SK-N-MC (cell line): ENCODE measurements around the gene ADGRG7.

ENCODE experiments used
- DNase-seq: peaks from one replicate; pipeline ENCODE4 v3.0.0-alpha.2; 2011; ENCODE audit warnings: low read depth, low spot score
- H3K27ac ChIP-seq: fragments of 200-600 bp; sonication (generic); 2 replicates; pipeline ENCODE4 v1.5.1; 2016; ENCODE audit warnings: mixed run types
- H3K36me3 ChIP-seq: fragments of 200-600 bp; sonication (generic); 2 replicates; pipeline ENCODE4 v1.6.1; 2017; ENCODE audit warnings: antibody characterized with exemption, low read length, mixed read lengths; ENCODE audit not compliant: insufficient read depth
- H3K4me3 ChIP-seq: fragments of 200-600 bp; sonication (generic); 2 replicates; pipeline ENCODE4 v1.5.1; 2016
- H3K9ac ChIP-seq: fragments of 200-600 bp; sonication (generic); 2 replicates; pipeline ENCODE4 v1.8.0; 2017; ENCODE audit warnings: mixed run types, mixed read lengths; ENCODE audit not compliant: insufficient read length
- H3K9me3 ChIP-seq: fragments of 200-600 bp; sonication (generic); 2 replicates; pipeline ENCODE4 v1.6.1; 2017; ENCODE audit warnings: low read depth, mild to moderate bottlenecking, antibody characterized with exemption, low read length, moderate library complexity, mixed read lengths
- EZH2 ChIP-seq: fragments of 200-600 bp; sonication (generic); IDR thresholded peaks from one replicate; pipeline ENCODE4 v1.6.1; 2017; ENCODE audit warnings: antibody characterized with exemption
- FOXP2 ChIP-seq: optimal IDR thresholded peaks from 2 replicates; pipeline ENCODE3; 2011; ENCODE audit warnings: mild to moderate bottlenecking, moderate library complexity; ENCODE audit not compliant: insufficient read depth; ENCODE audit errors: extremely low read length, control extremely low read depth
- POLR2AphosphoS5 ChIP-seq: IDR thresholded peaks from 2 replicates; pipeline ENCODE4 v1.6.1; 2012; ENCODE audit warnings: mild to moderate bottlenecking, low read depth, low read length, borderline replicate concordance

The ADGRG7 gene

DNA sequence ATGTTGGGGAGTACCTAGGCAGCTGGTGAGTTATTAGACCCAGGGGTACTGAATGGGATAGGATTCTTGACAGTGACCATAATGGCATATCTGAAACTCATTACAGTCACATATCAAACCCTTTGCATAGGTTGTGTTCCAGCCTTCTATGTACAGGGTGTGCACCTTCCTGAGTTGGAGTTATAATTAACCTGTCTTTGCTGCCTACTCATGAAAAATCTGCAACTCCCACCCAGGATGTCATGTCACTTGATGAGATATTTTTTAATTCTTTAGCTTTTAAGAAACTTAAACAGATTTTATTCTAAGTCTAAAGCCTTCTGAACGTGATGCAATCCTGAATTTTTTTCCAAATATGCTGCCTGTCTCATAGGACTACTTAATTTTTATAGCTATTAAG is 21.1 kb upstream of the ADGRG7 start:
- Histone ChIP-seq H3K4me3 (no peak overlapping the region), H3K9me3 (no peaks in the 10 kb centered on the region; the same call in 1 of the 2 replicates), H3K9ac (no peak overlapping the region), H3K27ac (no peak overlapping the region), H3K36me3 (no peaks in the 10 kb centered on the region)
- DNase-seq, result no peak
- TF ChIP-seq POLR2AphosphoS5, result no peak
- no peak for TF ChIP-seq EZH2
- TF ChIP-seq FOXP2, result no peak

- DNase-seq, result peak; percentile 76
- Histone ChIP-seq H3K9ac (no peak overlapping the region), H3K4me3 (peak overlapping the region; percentile 64), H3K27ac (no peak overlapping the region), H3K9me3 (no peaks in the 10 kb centered on the region), H3K36me3 (no peaks in the 10 kb centered on the region)
- TF ChIP-seq FOXP2 (no peak), EZH2 (no peak), POLR2AphosphoS5 (no peak)
These were observed 19.1 kb upstream of the ADGRG7 start for GRCh38 chr3:100590114-100590839.

GRCh38 chr3:100590840-100591147 is 18.6 kb upstream of the ADGRG7 start:
- H3K27ac ChIP-seq, result no peak overlapping the region
- no peak for DNase-seq
- H3K4me3 ChIP-seq, result no peak overlapping the region
- H3K9ac ChIP-seq, result no peak overlapping the region
- TF ChIP-seq FOXP2 (no peak), EZH2 (no peak), POLR2AphosphoS5 (no peak)
- H3K36me3 ChIP-seq, result no peaks in the 10 kb centered on the region
- no peaks in the 10 kb centered on the region for H3K9me3 ChIP-seq

- H3K9ac ChIP-seq, result no peak overlapping the region
- no peak overlapping the region for H3K4me3 ChIP-seq
- H3K27ac ChIP-seq, result peak overlapping the region; percentile 35; the same call in 1 of the 2 replicates
- no peaks in the 10 kb centered on the region for H3K9me3 ChIP-seq
- TF ChIP-seq FOXP2 (no peak), EZH2 (no peak), POLR2AphosphoS5 (no peak)
- H3K36me3 ChIP-seq, result no peaks in the 10 kb centered on the region
- no peak for DNase-seq
These were observed 18.0 kb upstream of the ADGRG7 start for GRCh38 chr3:100591411-100591810.

DNA sequence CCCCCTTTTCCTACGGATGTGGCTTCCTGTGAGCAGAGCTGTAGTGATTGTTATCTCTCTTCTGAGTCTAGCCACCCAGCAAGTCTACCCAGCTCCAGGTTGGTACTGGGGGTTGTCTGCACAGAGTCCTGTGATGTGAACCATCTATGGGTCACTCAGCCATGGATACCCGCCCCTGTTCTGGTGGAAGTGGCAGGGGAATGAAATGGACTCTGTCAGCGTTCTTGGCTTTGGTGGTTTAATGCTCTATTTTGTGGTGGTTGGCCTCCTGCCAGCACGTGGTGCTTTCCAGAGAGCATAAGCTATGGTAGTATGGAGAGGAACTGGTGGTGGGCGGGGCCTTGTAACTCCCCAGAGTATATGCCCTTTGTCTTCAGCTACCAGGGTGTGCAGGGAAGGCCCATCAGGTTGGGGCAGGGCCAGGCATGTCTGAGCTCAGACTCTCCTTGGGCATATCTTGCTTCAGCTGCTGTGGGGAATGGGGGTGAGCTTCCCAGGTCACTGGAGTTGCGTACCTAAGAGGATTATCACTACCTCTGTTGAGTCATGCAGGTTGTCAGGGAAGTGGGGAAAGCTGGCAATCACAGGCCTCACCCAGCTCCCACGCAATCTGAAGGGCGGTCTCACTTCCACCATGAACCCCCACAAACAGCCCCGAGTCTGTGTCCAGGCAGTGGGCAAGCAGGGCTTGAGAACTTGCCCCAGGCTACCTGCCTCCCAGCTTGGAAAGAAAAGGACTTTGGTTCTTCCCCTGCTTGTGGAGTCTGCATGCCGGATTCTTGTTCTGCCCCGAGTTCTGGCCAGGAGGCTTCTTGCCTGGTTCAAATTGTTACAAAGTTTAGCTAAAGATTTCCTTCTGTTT is 9.0 kb upstream of the ADGRG7 start:
- DNase-seq, result no peak
- H3K9ac ChIP-seq, result no peak overlapping the region
- no peak for TF ChIP-seq FOXP2
- no peak for TF ChIP-seq POLR2AphosphoS5
- no peak for TF ChIP-seq EZH2
- no peaks in the 10 kb centered on the region for H3K36me3 ChIP-seq
- H3K27ac ChIP-seq, result no peak overlapping the region
- no peaks in the 10 kb centered on the region for H3K9me3 ChIP-seq
- H3K4me3 ChIP-seq, result no peak overlapping the region

GRCh38 chr3:100602506-100603444 is 6.6 kb upstream of the ADGRG7 start:
- DNase-seq, result no peak
- no peak for TF ChIP-seq EZH2
- TF ChIP-seq FOXP2, result no peak
- TF ChIP-seq POLR2AphosphoS5, result no peak
- no peaks in the 10 kb centered on the region for H3K9me3 ChIP-seq
- no peak overlapping the region for H3K4me3 ChIP-seq
- peak overlapping the region; percentile 1 for H3K9ac ChIP-seq
- H3K27ac ChIP-seq, result 0 out of 2 replicates have a peak overlapping the region, but pooled peaks have one; percentile 30
- H3K36me3 ChIP-seq, result no peaks in the 10 kb centered on the region

GRCh38 chr3:100603469-100603868 is 5.9 kb upstream of the ADGRG7 start:
- no peaks in the 10 kb centered on the region for H3K36me3 ChIP-seq
- no peak for TF ChIP-seq POLR2AphosphoS5
- TF ChIP-seq EZH2, result no peak
- TF ChIP-seq FOXP2, result no peak
- no peak overlapping the region for H3K4me3 ChIP-seq
- no peaks in the 10 kb centered on the region for H3K9me3 ChIP-seq
- no peak overlapping the region for H3K27ac ChIP-seq
- DNase-seq, result no peak
- peak overlapping the region; percentile 1 for H3K9ac ChIP-seq

DNA sequence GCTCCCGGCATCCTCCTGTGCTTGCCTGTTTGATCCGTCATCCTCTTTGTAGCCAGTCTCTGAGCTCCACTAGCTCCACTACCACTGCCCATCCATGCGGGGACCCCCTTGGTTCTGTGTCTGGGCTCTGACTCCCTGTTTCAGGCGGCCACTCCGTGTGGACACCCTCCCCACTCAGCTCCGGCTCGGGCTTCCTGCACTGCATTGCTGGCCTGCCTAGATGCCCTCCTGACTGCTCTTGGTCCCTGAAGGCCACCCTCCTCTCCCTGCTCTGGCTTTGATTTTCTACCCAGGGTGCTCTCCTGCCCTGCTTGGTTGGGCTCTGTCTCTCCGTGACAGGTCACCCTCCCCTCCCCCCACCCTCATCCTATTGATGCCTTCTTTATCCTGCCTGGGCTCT is 4.0 kb upstream of the ADGRG7 start:
- Histone ChIP-seq H3K9me3 (no peaks in the 10 kb centered on the region), H3K4me3 (no peak overlapping the region), H3K9ac (no peak overlapping the region), H3K36me3 (no peaks in the 10 kb centered on the region), H3K27ac (no peak overlapping the region)
- no peak for DNase-seq
- TF ChIP-seq POLR2AphosphoS5 (no peak), EZH2 (no peak)
